HepG2 (cell line): ENCODE measurements around the gene NDST1. TPM values are rescaled to one million over a fixed set of nuclear protein-coding genes. Genes with fewer than 3 reads are reported as not detected.

ENCODE experiments used
- CEBPG ChIP-seq: IDR thresholded peaks from 2 replicates; pipeline ENCODE4 v1.6.1; 2016
- ERF ChIP-seq: IDR thresholded peaks from 2 replicates; pipeline ENCODE4 v1.6.1; 2018; ENCODE audit warnings: missing biosample characterization, missing genetic modification reagents
- FOXJ3 ChIP-seq: sonication (generic); formaldehyde crosslinking; IDR thresholded peaks from 2 replicates; pipeline ENCODE4 v1.4.0; 2020; ENCODE audit warnings: missing genetic modification reagents, mild to moderate bottlenecking, borderline replicate concordance
- GTF3A ChIP-seq: sonication (generic); formaldehyde crosslinking; conservative IDR thresholded peaks from 2 replicates; pipeline ENCODE4 v1.4.0; 2020; ENCODE audit warnings: mild to moderate bottlenecking, missing genetic modification reagents
- HMG20A ChIP-seq: IDR thresholded peaks from 2 replicates; pipeline ENCODE4 v1.6.1; 2016; ENCODE audit warnings: borderline replicate concordance
- HNRNPH1 ChIP-seq: fragments of 200-400 bp; formaldehyde crosslinking; optimal IDR thresholded peaks from 2 replicates; pipeline ENCODE3; 2017; ENCODE audit warnings: mild to moderate bottlenecking, low read depth, low read length
- HOXD1 ChIP-seq: sonication (generic); formaldehyde crosslinking; IDR thresholded peaks from 2 replicates; pipeline ENCODE4 v1.5.0; 2020; ENCODE audit warnings: missing genetic modification reagents
- MTF1 ChIP-seq: sonication (generic); formaldehyde crosslinking; IDR thresholded peaks from 2 replicates; pipeline ENCODE4 v1.5.0; 2020; ENCODE audit warnings: missing genetic modification reagents
- NCOA5 ChIP-seq: sonication (generic); formaldehyde crosslinking; IDR thresholded peaks from 2 replicates; pipeline ENCODE4 v1.4.0; 2020; ENCODE audit warnings: missing genetic modification reagents
- NFATC3 ChIP-seq: sonication (generic); formaldehyde crosslinking; IDR thresholded peaks from 2 replicates; pipeline ENCODE4 v1.5.1; 2020; ENCODE audit warnings: mild to moderate bottlenecking, missing genetic modification reagents
- POGZ ChIP-seq: sonication (generic); formaldehyde crosslinking; IDR thresholded peaks from 2 replicates; pipeline ENCODE4 v1.4.0; 2020; ENCODE audit warnings: mild to moderate bottlenecking, missing genetic modification reagents
- RNF219 ChIP-seq: sonication (generic); formaldehyde crosslinking; IDR thresholded peaks from 2 replicates; pipeline ENCODE4 v1.5.0; 2020; ENCODE audit warnings: mild to moderate bottlenecking, missing genetic modification reagents
- UBTF ChIP-seq: sonication (generic); formaldehyde crosslinking; IDR thresholded peaks from 2 replicates; pipeline ENCODE4 v1.4.0; 2020; ENCODE audit warnings: mild to moderate bottlenecking, missing genetic modification reagents
- ZBTB26 ChIP-seq: IDR thresholded peaks from 2 replicates; pipeline ENCODE4 v1.6.1; 2016; ENCODE audit warnings: missing compliant biosample characterization, missing genetic modification reagents, borderline replicate concordance
- ZBTB3 ChIP-seq: sonication (generic); formaldehyde crosslinking; IDR thresholded peaks from 2 replicates; pipeline ENCODE4 v1.4.0; 2020; ENCODE audit warnings: low read depth, mild to moderate bottlenecking, moderate library complexity, missing genetic modification reagents, borderline replicate concordance
- ZNF207 ChIP-seq: fragments of 450-650 bp; IDR thresholded peaks from 2 replicates; pipeline ENCODE4 v1.6.1; 2016; ENCODE audit warnings: antibody characterized with exemption, borderline replicate concordance
- ZNF431 ChIP-seq: sonication (generic); formaldehyde crosslinking; IDR thresholded peaks from 2 replicates; pipeline ENCODE4 v1.9.0; 2022; ENCODE audit warnings: missing genetic modification reagents, low read depth, mild to moderate bottlenecking, borderline replicate concordance
- ZNF513 ChIP-seq: sonication (generic); formaldehyde crosslinking; conservative IDR thresholded peaks from 2 replicates; pipeline ENCODE4 v1.5.0; 2020; ENCODE audit warnings: missing genetic modification reagents
- ZNF557 ChIP-seq: sonication (generic); formaldehyde crosslinking; IDR thresholded peaks from 2 replicates; pipeline ENCODE4 v1.4.0; 2020; ENCODE audit warnings: missing genetic modification reagents
- ZNF567 ChIP-seq: sonication (generic); formaldehyde crosslinking; IDR thresholded peaks from 2 replicates; pipeline ENCODE4 v1.8.1; 2023; ENCODE audit warnings: mild to moderate bottlenecking, missing genetic modification reagents, borderline replicate concordance
- ZNF598 ChIP-seq: sonication (generic); formaldehyde crosslinking; IDR thresholded peaks from 2 replicates; pipeline ENCODE4 v1.5.1; 2020; ENCODE audit warnings: mild to moderate bottlenecking, missing genetic modification reagents, borderline replicate concordance
- ZNF614 ChIP-seq: IDR thresholded peaks from 2 replicates; pipeline ENCODE4 v1.6.1; 2018; ENCODE audit warnings: missing biosample characterization, missing genetic modification reagents, inconsistent platforms, borderline replicate concordance
- ZNF674 ChIP-seq: sonication (generic); formaldehyde crosslinking; IDR thresholded peaks from 2 replicates; pipeline ENCODE4 v1.5.0; 2020; ENCODE audit warnings: low read depth, mild to moderate bottlenecking, missing genetic modification reagents
- polyA plus RNA-seq, 8 experiments: library from polyadenylated mRNA; depleted of rRNA in 3 of 8; stranded (reverse) in 7 of 8; unstranded in 1 of 8; fragments of >200 nt; fragmentation: Illumina TruSeq in 4 of 8; extraction: Trizol in 4 of 8; gene quantifications; 2 replicates each; pipeline versions ENCODE4 v1.2.1 to v1.2.3, GENCODE V29; 2011 to 2016; ENCODE audit warnings: low read depth in 4 of 8, missing spikeins in 1 of 8, mixed read lengths in 1 of 8; ENCODE audit not compliant: insufficient read depth in 1 of 8
- total RNA-seq, 5 experiments: library from RNA; depleted of rRNA; stranded (reverse); fragments of >200 nt; fragmentation: Illumina TruSeq; extraction: Trizol; gene quantifications; 2 replicates each; pipeline ENCODE4 v1.2.3, GENCODE V29; 2016; ENCODE audit warnings: low read depth in 1 of 5

Gene NDST1
- total and polyA plus RNA-seq, 2 of the 13 experiments (the other 11 are each of a cell fraction or from before 2014, with no cell fraction given) = 23.8 to 26.2 TPM

- TF ChIP-seq HMG20A = no peak
- peak; percentile 54; the same call in 1 of the 2 replicates for TF ChIP-seq POGZ
- no peak for TF ChIP-seq ZBTB3 (CRISPR knock-in tag)
- TF ChIP-seq HOXD1 = no peak
- TF ChIP-seq ZNF674 (CRISPR knock-in tag) = no peak
- TF ChIP-seq GTF3A (CRISPR knock-in tag) = no peak
- TF ChIP-seq ZNF598 (CRISPR knock-in tag) = 0 out of 2 replicates have a peak, but pooled peaks have one; percentile 12
- no peak for TF ChIP-seq ZNF513 (CRISPR knock-in tag)
- no peak for TF ChIP-seq RNF219
- no peak for TF ChIP-seq NFATC3 (CRISPR knock-in tag)
- TF ChIP-seq ZBTB26 = no peak
- no peak for TF ChIP-seq ZNF567 (CRISPR knock-in tag)
- peak; percentile 59 for TF ChIP-seq UBTF (CRISPR knock-in tag)
- no peak for TF ChIP-seq NCOA5 (CRISPR knock-in tag)
- TF ChIP-seq FOXJ3 (CRISPR knock-in tag) = peak; percentile 48; the same call in 1 of the 2 replicates
- peak; percentile 93 for TF ChIP-seq CEBPG
- TF ChIP-seq ZNF557 (CRISPR knock-in tag) = no peak
- TF ChIP-seq ZNF614 (CRISPR knock-in tag) = no peak
- peak; percentile 40 for TF ChIP-seq ERF
- no peak for TF ChIP-seq MTF1
- no peak for TF ChIP-seq ZNF207
- TF ChIP-seq HNRNPH1 = no peak
- no peak for TF ChIP-seq ZNF431
Observed at GRCh38 chr5:150517272-150518152, 9.6 kb downstream of the NDST1 start (continued).
